ENCODE measurements around the gene MTNR1A.

MTNR1A gene

DNA sequence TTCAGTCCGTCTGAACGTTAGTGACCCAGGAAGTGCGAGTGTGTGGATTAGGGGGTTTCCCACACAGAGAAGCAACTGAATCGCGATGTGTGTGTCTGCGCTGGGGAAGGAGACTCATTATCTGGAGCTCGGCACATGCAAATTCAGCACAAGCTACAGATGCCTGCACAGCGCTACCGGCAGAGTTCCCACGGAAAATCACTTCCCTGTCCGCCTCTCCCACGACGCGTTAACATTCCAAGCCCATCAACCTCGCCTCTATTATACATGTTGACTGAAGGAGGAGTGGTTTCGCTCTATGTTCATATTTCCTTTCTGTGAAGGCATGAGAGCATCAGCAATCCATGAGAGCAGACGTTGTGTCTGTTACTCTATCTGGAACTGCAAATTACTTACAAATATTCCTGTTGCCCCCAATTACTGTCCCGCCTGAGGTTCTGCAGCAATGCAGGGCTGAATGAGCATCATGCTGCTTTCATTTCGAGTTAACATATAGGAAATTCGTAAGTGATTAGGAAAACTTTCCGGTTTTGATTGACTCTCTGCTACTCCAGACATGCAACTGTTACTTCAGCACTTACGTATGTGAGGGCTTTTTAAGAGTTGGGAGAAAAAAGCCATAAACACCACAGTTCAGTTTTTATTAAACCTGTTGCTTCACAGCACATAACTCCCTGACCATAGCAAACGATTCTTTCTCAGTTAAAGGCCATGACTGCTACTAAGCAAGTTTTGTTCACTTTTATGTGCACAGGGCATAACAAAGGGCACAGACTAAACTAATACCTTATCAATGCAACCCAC, 15.0 kb upstream of the MTNR1A start:
- TF ChIP-seq REST (IDR thresholded peaks at IDR 0.05; ENCODE audit: low read depth): no peak
- TF ChIP-seq EGR1 (IDR thresholded peaks at IDR 0.05): no peak
- TF ChIP-seq ZBTB7A (IDR thresholded peaks at IDR 0.05; ENCODE audit: low read depth): no peak
- TF ChIP-seq RAD21 (IDR thresholded peaks at IDR 0.05; ENCODE audit: low read depth): no peak
- TF ChIP-seq CEBPB (IDR thresholded peaks at IDR 0.05): no peak
- TF ChIP-seq CREB1 (IDR thresholded peaks at IDR 0.05; ENCODE audit: low read depth): no peak
- TF ChIP-seq FOXM1 (IDR thresholded peaks at IDR 0.05; ENCODE audit: borderline replicate concordance, low read depth): no peak
- TF ChIP-seq, protein P1, sequence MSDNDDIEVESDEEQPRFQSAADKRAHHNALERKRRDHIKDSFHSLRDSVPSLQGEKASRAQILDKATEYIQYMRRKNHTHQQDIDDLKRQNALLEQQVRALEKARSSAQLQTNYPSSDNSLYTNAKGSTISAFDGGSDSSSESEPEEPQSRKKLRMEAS (IDR thresholded peaks at IDR 0.05): no peak
- no peak for TF ChIP-seq YY1 (IDR thresholded peaks at IDR 0.05; ENCODE audit: low read depth)

DNA sequence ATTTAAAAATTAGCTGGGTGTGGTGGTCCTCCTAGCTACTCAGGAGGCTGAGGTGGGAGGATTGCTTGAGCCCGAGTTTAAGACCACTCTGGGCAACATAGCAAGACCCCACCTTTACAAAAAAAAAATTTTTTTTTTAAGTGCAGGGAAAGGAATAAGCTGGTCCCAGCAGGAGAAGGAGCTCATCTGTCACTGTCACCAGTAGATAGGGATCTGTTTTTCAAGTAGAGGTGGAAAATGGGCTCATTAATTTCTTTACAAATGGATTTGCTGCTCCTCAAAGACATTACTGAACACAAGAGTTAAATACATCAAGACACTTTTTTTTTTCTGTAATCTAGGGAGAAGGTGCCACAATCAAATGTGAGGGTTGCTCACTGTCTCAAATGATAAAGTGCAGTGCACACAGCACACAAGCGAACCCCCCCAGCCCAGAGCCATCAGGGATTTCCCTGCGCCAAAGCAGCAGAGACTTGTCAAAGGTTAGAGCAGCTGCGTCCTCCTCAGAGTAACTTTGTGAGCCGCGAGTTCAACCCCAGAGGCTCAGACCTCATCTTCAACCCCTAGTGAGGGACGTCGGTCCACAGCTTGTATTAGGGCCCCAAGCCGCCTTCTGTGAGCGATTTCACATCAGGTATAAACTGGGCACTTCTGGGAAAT, 14.3 kb upstream of the MTNR1A start:
- TF ChIP-seq TEAD4 (IDR thresholded peaks at IDR 0.05) (no peak), EP300 (IDR thresholded peaks at IDR 0.05; ENCODE audit: borderline replicate concordance) (no peak), CREB1 (IDR thresholded peaks at IDR 0.05; ENCODE audit: low read depth) (no peak), NFIC (IDR thresholded peaks at IDR 0.05) (no peak), REST (IDR thresholded peaks at IDR 0.05; ENCODE audit: low read depth) (no peak), YY1 (IDR thresholded peaks at IDR 0.05; ENCODE audit: low read depth) (no peak)
- TF ChIP-seq, protein P1 (IDR thresholded peaks at IDR 0.05): no peak

GRCh38 chr4:186566068-186566467, 10.7 kb upstream of the MTNR1A start:
- TF ChIP-seq FOXM1 (IDR thresholded peaks at IDR 0.05; ENCODE audit: borderline replicate concordance, low read depth) (no peak), TAF1 (IDR thresholded peaks at IDR 0.05; ENCODE audit: low read depth) (no peak), NFIC (IDR thresholded peaks at IDR 0.05) (no peak), EGR1 (IDR thresholded peaks at IDR 0.05) (no peak), CEBPB (IDR thresholded peaks at IDR 0.05) (no peak), TEAD4 (IDR thresholded peaks at IDR 0.05) (no peak), YY1 (IDR thresholded peaks at IDR 0.05; ENCODE audit: low read depth) (no peak), ZBTB7A (IDR thresholded peaks at IDR 0.05; ENCODE audit: low read depth) (no peak), RAD21 (IDR thresholded peaks at IDR 0.05; ENCODE audit: low read depth) (no peak), CREB1 (IDR thresholded peaks at IDR 0.05; ENCODE audit: low read depth) (no peak), REST (IDR thresholded peaks at IDR 0.05; ENCODE audit: low read depth) (no peak), TCF12 (IDR thresholded peaks at IDR 0.05; ENCODE audit: low read depth) (no peak), EP300 (IDR thresholded peaks at IDR 0.05; ENCODE audit: borderline replicate concordance) (no peak)
- TF ChIP-seq, protein P2, sequence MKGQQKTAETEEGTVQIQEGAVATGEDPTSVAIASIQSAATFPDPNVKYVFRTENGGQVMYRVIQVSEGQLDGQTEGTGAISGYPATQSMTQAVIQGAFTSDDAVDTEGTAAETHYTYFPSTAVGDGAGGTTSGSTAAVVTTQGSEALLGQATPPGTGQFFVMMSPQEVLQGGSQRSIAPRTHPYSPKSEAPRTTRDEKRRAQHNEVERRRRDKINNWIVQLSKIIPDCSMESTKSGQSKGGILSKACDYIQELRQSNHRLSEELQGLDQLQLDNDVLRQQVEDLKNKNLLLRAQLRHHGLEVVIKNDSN (IDR thresholded peaks at IDR 0.05): no peak
- TF ChIP-seq, protein P1 (IDR thresholded peaks at IDR 0.05): no peak

- TF ChIP-seq NFIC (IDR thresholded peaks at IDR 0.05) (no peak), TEAD4 (IDR thresholded peaks at IDR 0.05) (no peak), YY1 (IDR thresholded peaks at IDR 0.05; ENCODE audit: low read depth) (no peak)
- TF ChIP-seq, protein P2 (IDR thresholded peaks at IDR 0.05): no peak
Observed at GRCh38 chr4:186563761-186564160, 8.4 kb upstream of the MTNR1A start.
